G401.6 (cell line): ENCODE measurements around the gene CBLN3.

Source experiments
- FAIRE-seq: peaks from 2 replicates; lab custom pipeline; 2012; peaks lifted over from hg19 to GRCh38; lab: Jason Lieb, UNC

CBLN3 gene

DNA sequence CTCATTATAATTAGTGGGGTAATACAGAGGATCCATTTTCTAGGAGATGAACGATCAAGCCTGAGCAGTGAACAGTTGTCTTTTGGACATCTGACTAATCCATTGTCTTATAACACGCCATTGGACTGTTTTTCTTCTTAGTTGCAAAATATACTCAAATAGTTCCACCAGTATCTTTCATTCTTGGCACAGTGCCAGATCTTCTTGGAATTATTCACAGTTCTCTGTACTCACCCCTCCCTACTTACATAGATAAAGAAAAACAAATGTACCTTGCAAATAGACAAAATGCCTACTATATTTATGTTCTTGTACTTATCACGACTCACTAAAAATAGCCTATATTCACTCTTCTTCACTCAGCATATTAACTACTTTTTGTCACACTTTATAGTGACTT, 3.8 kb downstream of the CBLN3 start:
- no peak for FAIRE-seq

DNA sequence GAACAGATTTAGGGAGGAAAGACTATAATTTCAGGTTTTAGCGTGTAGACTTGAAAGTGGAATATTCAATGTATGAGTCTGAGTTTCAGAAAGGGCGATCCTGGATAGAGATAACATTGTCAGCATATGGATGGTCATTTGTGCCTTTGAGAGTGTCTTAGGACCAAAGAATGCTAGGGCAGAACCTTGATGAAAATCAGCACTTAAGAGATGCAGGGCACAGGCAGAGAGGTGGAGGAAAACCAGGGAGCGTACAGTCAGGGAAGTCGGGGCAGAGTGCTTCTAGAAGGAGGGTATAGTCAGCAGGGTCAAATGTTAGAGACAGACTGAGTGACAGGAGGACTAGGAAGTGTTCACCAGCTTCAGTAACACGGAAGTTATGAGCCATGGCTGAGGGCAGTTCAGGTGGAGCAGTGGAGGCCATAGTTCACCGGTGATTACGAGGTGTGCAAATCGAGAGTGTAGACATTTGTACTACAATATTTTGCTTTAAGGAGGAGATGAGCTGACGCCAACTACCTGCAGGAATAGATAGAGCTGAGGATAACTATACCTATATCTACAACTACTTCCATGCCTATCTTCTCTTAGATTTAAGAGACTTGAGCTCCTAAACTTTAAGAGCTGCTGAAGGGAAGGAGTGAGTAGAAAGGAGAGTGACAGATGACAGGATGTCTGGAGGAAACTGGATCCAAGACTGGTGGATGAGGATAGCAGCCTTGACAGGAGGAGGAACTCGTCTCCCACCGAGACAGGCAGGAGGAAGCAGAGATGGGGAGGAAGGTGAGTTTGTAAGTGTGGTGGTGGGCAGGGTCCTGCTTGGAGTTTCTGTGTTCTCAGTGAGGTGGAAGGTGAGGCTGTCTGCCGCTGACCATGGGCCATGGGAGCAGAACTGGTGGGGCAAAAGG, 6.5 kb downstream of the CBLN3 start:
- FAIRE-seq, result no peak

GRCh38 chr14:24422261-24422660, 7.2 kb downstream of the CBLN3 start:
- FAIRE-seq, result no peak

- FAIRE-seq, result no peak
Measured at GRCh38 chr14:24418492-24418873, 11.0 kb downstream of the CBLN3 start.

DNA sequence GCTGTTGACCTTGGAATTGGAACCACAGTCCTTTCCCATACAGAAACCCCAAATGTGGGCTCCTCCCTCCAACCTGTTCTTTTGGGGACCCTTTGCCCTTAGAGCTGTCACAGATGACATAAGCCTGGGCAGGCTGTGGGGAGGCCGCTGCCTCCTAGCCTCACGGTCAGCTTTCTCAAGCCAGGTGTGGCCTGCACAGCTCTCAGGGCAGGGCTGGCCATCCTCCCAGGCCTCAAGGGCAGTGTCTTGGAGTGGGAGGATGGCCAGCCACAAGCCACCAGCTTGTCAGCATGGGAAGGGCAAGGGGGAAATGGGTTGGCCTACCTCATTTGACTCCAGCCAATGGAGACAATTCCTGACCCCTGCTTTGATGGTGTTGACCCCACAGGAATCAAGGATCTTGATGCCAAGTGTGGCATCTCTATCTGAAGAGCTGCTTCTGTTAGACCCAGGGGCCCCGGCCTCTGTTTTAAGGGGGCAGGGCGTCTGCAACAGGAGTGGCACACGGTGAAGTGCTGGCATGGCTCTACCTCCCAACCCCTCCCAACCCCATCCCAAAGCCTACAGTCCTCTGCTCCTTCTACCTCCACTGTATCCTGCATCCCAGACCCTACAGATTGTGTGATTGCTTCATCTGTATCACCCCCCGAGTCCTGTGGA, 11.5 kb downstream of the CBLN3 start:
- FAIRE-seq, result no peak

DNA sequence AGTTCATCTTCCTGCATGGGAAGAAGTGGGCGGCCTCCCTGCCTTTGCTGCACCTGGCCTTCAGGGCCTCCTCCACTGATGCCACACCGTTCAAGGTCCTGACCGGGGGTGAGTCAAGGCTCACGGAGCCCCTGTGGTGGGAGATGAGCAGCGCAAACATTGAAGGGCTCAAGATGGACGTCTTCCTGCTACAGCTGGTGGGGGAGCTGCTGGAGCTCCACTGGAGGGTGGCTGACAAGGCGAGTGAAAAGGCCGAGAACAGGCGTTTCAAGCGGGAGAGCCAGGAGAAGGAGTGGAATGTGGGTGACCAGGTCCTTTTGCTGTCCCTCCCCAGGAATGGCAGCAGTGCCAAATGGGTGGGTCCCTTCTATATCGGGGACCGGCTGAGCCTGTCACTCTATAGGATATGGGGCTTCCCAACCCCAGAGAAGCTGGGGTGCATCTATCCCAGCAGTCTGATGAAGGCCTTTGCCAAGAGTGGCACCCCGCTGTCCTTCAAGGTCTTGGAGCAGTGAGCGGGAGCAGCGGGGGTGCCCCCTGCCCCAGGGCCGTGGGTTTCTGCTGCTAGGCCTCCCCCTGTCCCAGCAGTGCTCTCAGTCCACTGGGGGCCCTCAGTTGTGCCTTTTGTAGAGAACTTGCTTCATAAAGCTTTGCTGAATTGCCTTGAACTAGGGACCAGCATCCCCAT, 12.4 kb downstream of the CBLN3 start:
- no peak for FAIRE-seq

DNA sequence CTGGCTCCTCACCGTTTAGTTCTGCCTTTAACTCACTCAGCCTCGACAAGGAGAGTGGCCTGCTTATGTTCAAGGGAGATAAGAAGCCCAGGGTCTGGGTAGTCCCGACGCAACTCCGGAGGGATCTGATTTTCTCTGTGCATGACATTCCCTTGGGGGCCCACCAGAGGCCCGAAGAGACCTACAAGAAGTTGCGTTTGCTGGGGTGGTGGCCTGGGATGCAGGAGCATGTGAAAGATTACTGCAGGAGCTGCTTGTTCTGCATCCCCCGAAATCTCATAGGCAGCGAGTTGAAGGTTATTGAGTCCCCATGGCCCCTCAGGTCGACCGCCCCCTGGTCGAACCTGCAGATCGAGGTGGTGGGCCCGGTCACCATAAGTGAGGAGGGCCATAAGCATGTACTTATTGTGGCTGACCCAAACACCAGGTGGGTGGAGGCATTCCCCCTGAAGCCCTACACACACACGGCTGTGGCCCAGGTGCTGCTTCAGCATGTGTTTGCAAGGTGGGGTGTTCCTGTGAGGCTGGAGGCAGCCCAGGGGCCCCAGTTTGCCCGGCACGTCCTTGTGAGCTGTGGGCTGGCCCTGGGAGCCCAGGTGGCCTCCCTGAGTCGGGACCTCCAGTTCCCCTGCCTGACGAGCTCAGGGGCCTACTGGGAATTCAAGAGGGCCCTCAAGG, 13.1 kb downstream of the CBLN3 start:
- no peak for FAIRE-seq

DNA sequence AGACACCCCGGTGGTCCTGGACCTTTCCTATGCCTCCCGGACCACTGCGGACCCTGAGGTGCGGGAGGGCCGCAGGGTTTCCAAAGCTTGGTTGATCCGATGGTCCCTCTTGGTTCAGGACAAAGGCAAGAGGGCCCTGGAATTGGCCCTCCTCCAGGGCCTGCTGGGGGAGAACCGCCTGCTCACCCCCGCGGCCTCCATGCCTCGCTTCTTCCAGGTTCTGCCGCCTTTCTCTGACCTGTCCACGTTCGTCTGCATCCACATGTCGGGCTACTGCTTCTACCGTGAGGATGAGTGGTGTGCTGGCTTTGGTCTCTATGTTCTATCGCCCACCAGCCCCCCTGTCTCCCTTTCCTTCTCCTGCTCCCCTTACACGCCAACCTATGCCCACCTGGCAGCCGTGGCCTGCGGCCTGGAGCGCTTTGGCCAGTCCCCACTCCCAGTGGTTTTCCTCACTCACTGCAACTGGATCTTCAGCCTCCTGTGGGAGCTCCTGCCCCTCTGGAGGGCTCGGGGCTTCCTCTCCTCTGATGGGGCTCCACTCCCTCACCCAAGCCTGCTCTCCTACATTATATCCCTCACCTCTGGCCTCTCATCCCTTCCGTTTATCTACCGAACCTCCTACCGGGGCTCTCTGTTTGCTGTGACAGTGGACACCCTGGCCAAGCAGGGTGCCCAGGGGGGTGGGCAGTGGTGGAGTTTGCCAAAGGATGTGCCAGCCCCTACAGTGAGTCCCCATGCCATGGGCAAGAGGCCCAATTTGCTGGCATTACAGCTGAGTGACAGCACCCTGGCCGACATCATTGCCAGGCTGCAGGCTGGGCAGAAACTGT, 13.8 kb downstream of the CBLN3 start:
- no peak for FAIRE-seq

DNA sequence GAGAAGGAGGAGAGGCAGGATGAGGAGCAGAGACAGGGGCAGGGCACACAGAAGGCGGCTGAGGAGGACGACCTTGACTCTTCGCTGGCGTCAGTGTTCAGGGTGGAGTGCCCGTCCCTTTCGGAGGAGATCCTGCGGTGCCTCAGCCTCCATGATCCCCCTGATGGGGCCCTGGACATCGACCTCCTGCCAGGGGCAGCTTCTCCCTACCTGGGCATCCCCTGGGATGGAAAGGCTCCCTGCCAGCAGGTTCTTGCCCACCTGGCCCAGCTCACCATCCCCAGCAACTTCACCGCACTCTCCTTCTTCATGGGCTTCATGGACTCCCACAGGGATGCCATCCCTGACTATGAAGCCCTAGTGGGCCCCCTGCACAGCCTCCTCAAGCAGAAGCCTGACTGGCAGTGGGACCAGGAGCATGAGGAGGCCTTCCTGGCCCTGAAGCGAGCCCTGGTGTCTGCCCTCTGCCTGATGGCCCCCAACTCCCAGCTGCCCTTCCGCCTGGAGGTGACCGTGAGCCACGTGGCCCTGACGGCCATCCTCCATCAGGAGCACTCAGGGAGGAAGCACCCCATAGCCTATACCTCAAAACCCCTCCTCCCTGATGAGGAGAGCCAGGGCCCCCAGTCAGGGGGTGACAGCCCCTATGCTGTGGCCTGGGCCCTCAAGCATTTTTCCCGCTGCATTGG, 14.6 kb downstream of the CBLN3 start:
- no peak for FAIRE-seq

- FAIRE-seq, result no peak
Measured at GRCh38 chr14:24414077-24414476, 15.4 kb downstream of the CBLN3 start.

DNA sequence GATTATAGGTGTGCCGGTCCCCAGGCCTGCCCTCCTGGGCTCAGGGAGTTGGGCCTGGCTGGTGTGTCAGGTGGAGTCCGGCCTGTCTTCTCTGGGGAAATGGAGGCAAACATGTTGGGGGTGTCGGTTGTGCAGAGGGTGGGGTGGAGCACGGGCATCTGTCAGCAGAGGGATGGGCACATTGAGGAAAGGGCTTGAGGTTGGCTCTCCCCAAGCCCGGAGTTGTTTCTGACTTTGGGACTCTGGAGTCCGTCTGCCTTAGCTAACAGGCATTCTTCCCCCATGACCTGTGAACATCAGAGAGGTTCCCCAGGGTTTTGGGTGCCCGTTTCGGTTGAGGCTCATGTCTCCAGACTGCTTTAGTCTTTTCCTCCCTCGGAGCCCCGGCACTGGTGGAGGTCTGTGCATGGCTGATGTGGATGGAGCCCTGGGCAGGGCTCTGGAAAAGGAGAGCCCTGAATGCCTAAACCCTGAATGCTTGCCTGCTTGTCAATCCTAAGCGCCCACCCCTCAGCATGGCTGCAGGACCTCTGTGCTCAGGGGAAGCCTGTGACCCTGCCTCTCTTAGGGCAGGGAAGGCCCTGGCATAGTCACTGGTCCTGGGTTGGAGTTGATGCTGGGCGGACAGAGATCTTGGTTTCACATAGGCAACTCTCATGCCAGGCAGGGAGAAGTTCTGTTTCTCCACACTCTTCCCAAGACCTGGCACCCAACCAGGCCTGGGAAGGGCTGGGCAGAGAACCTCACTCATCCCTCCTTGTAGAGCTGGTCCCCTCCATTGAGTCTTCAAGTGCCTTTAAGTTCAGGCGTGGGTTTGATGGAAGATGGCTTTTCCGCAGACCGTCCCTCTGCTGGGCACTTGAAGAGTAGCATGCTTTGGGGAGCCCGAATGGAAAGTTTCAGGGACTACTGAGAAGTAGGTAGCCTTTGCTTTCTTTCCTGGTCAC, 17.8 kb downstream of the CBLN3 start:
- FAIRE-seq, result peak; percentile 77

DNA sequence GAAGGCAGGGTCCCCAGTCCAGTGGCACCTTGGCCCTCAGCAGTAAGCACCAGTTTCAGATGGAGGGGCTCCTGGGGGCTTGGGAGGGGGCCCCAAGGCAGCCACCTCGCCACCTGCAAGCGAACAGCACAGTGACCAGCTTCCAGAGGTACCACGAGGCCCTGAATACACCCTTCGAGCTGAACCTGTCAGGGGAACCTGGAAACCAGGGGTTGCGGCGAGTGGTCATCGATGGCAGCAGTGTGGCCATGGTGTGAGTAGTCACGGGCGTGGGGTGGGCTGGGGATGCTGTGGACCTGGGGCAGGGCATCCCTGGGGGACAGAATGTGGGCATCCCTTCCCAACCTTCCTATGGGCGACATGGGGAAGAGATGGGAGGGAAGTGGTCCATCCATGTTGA, 19.5 kb downstream of the CBLN3 start:
- FAIRE-seq, result no peak

DNA sequence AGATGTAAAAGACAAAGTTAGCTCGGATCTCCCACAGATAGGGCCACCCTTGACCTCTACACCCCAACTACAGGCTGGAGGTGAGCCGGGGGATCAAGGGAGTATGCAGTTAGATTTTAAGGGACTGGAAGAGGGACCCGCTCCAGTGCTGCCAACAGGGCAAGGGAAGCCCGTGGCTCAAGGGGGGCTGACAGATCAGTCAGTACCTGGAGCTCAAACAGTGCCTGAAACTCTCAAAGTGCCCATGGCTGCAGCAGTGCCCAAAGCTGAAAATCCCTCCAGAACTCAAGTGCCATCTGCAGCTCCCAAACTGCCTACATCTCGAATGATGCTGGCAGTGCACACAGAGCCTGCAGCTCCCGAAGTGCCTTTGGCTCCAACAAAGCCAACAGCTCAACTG, 20.3 kb downstream of the CBLN3 start:
- no peak for FAIRE-seq

DNA sequence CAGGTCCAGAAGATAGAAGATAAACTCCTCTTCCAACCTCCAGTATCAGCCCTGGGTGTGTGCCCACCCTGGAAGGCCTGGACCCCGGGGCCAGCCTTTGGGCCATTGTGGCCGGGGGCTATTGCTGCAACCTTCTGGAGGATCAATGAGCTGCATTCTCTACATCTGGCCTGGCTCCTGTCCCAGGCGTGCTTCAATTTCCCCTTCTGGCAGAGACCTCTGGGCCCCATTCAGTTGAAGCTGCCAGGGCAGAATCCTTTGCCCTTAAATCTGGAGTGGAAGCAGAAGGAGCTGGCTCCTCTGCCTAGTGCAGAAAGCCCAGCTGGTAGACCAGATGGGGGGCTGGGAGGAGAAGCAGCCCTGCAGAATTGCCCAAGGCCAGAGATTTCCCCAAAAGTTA, 20.7 kb downstream of the CBLN3 start:
- no peak for FAIRE-seq

GRCh38 chr14:24407608-24408325, 21.7 kb downstream of the CBLN3 start:
- no peak for FAIRE-seq

DNA sequence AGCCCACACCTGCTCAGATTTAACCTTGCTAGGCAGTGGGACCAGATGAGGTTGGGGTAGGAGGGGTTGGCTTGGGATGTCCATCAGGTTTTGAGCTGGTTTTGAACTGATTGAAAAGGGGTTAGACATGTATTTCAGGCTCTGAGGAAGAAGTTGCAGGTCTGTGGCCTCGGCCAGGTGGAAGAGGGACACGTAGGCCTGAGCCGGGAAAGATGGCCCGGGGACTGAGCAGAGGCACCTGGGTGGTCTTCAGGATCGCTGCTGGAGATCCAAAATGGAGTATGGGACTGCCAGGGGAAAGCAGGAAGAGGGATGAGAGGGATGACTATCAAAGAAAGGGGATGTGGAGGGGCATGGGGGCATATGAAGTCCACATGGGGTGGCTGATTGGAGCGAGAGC, 23.1 kb downstream of the CBLN3 start:
- FAIRE-seq, result no peak

DNA sequence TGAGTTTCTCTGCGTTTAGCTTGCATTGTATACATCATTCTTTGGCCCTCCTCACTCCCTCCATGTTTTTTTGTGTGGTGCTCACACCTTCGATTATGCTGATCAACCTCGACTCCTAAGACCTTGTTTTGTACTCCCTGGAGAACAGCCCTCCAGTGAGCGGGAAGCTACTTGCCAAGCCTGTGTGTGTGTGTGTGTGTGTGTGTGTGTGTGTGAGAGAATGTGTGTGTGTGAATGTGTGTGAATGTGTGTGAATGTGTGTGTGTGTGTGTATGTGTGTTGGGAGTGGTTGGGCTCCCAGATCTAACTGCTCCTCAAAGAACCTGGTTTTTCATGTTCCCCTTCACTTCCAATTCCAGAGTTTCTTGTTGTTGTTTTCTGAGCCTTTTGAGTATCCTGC, 24.7 kb downstream of the CBLN3 start:
- FAIRE-seq, result no peak

- FAIRE-seq, result no peak
Measured at GRCh38 chr14:24403294-24403998, 26.0 kb downstream of the CBLN3 start.
